H1 (cell line): Measurements from ENCODE around the gene TRAF3IP1. TPM values are rescaled to one million over a fixed set of nuclear protein-coding genes. Genes with fewer than 3 reads are reported as not detected.

Experiments used
- CTCF ChIA-PET: fragments of 300-600 bp; sonication (Branson Sonifier 250); formaldehyde crosslinking; loops from one replicate; lab custom pipeline; 2021; ENCODE audit not compliant: partially characterized antibody; lab: Charles Lee
- POLR2A ChIA-PET: fragments of 300-600 bp; sonication (Branson Sonifier 250); formaldehyde crosslinking; loops from one replicate; lab custom pipeline; 2021; ENCODE audit warnings: inconsistent platforms; ENCODE audit not compliant: partially characterized antibody; lab: Charles Lee
- DNase-seq, 2 experiments: peaks; one replicate each; pipeline versions ENCODE4 v3.0.0 to v3.0.0-alpha.2; 2010 to 2022; ENCODE audit warnings: low spot score in 2 of 2, low read depth in 1 of 2, mixed read lengths in 1 of 2
- FAIRE-seq: peaks from 2 replicates; lab custom pipeline; 2011; peaks lifted over from hg19 to GRCh38; lab: Jason Lieb, UNC
- H2AFZ ChIP-seq: 2 replicates; pipeline ENCODE4 v1.8.1; 2012; ENCODE audit warnings: low read length, inconsistent platforms
- H2AK5ac ChIP-seq: 2 replicates; pipeline ENCODE4 v1.6.1; 2013; ENCODE audit warnings: low read depth, low read length
- H2BK120ac ChIP-seq: replicated peaks from 2 replicates; pipeline ENCODE3; 2013; ENCODE audit warnings: low read depth, low read length, inconsistent platforms
- H2BK12ac ChIP-seq: 2 replicates; pipeline ENCODE4 v1.6.1; 2013; ENCODE audit warnings: low read depth, low read length
- H2BK15ac ChIP-seq: 2 replicates; pipeline ENCODE4 v1.6.1; 2013; ENCODE audit warnings: low read length
- H2BK20ac ChIP-seq: 2 replicates; pipeline ENCODE4 v1.6.1; 2013; ENCODE audit warnings: low read length
- H2BK5ac ChIP-seq: 2 replicates; pipeline ENCODE4 v1.6.1; 2013; ENCODE audit warnings: low read depth, low read length
- H3K14ac ChIP-seq: 2 replicates; pipeline ENCODE4 v1.6.1; 2013; ENCODE audit warnings: inconsistent platforms; ENCODE audit not compliant: insufficient read length
- H3K18ac ChIP-seq: 2 replicates; pipeline ENCODE4 v1.6.1; 2013; ENCODE audit warnings: low read length; ENCODE audit errors: extremely low read depth
- H3K23ac ChIP-seq: 2 replicates; pipeline ENCODE4 v1.6.1; 2013; ENCODE audit warnings: inconsistent platforms; ENCODE audit not compliant: insufficient read length
- H3K23me2 ChIP-seq: 2 replicates; pipeline ENCODE4 v1.6.1; 2013; ENCODE audit warnings: low read depth, low read length
- H3K27ac ChIP-seq: 2 replicates; pipeline ENCODE4 v1.6.1; 2011; ENCODE audit warnings: low read depth, low read length, inconsistent platforms
- H3K27me3 ChIP-seq, 4 experiments: replicated peaks in 1 of 4; 1 replicate in 1 of 4; 2 replicates in 3 of 4; pipeline versions ENCODE4 v1.6.1 to v1.8.1; 2011 to 2013; ENCODE audit warnings: low read length in 3 of 4, mild to moderate bottlenecking in 3 of 4, inconsistent platforms in 2 of 4, mixed read lengths in 2 of 4, moderate library complexity in 1 of 4; ENCODE audit not compliant: control insufficient read depth in 3 of 4, insufficient read depth in 3 of 4; ENCODE audit errors: extremely low read depth in 1 of 4
- H3K36me3 ChIP-seq, 4 experiments: 2 replicates each; pipeline versions ENCODE4 v1.6.1 to v1.8.1; 2011 to 2013; ENCODE audit warnings: mild to moderate bottlenecking in 4 of 4, low read length in 3 of 4, moderate library complexity in 2 of 4, control low read depth in 1 of 4, inconsistent platforms in 1 of 4; ENCODE audit not compliant: insufficient read depth in 4 of 4, control insufficient read depth in 2 of 4
- H3K4ac ChIP-seq: replicated peaks from 2 replicates; pipeline ENCODE3; 2013; ENCODE audit warnings: low read length, low read depth, mixed read lengths, inconsistent platforms; ENCODE audit not compliant: insufficient read length
- H3K4me1 ChIP-seq, 4 experiments: replicated peaks in 1 of 4; 1 replicate in 1 of 4; 2 replicates in 3 of 4; pipeline versions ENCODE4 v1.6.1 to v1.8.1; 2011 to 2013; ENCODE audit warnings: low read length in 3 of 4, inconsistent platforms in 2 of 4, mixed read lengths in 1 of 4; ENCODE audit not compliant: insufficient read depth in 4 of 4, control insufficient read depth in 3 of 4
- H3K4me2 ChIP-seq, 2 experiments: 2 replicates each; pipeline versions ENCODE4 v1.6.1 to v1.8.1; 2011 to 2013; ENCODE audit warnings: low read depth in 2 of 2, low read length in 2 of 2, control low read depth in 1 of 2, inconsistent platforms in 1 of 2, mild to moderate bottlenecking in 1 of 2; ENCODE audit not compliant: insufficient read depth in 1 of 2
- H3K4me3 ChIP-seq, 4 experiments: fragments of 200-600, 300-600 bp in 1 of 4; sonication (generic), shearing (Covaris generic), sonication (Bioruptor Twin) in 1 of 4; 2 replicates each; pipeline versions ENCODE4 v1.5.1 to v1.8.1; 2011 to 2016; ENCODE audit warnings: low read length in 4 of 4, low read depth in 3 of 4, control low read depth in 2 of 4, inconsistent platforms in 2 of 4, mild to moderate bottlenecking in 2 of 4, mixed read lengths in 1 of 4, moderate library complexity in 1 of 4; ENCODE audit not compliant: insufficient read depth in 2 of 4; ENCODE audit errors: extremely low read depth in 1 of 4
- H3K56ac ChIP-seq: replicated peaks from 2 replicates; pipeline ENCODE3; 2013; ENCODE audit warnings: low read depth, mild to moderate bottlenecking, mixed read lengths, low read length, inconsistent platforms; ENCODE audit not compliant: insufficient read length
- H3K79me1 ChIP-seq: 2 replicates; pipeline ENCODE4 v1.6.1; 2013; ENCODE audit warnings: low read depth, low read length, control low read depth
- H3K79me2 ChIP-seq, 2 experiments: 2 replicates each; pipeline versions ENCODE4 v1.6.1 to v1.8.1; 2012 to 2013; ENCODE audit warnings: low read length in 2 of 2, mild to moderate bottlenecking in 2 of 2, inconsistent platforms in 1 of 2; ENCODE audit not compliant: insufficient read depth in 2 of 2, control insufficient read depth in 1 of 2
- H3K9ac ChIP-seq, 4 experiments: replicated peaks in 1 of 4; 1 replicate in 1 of 4; 2 replicates in 3 of 4; pipeline versions ENCODE4 v1.6.1 to v1.8.1; 2011 to 2013; ENCODE audit warnings: low read depth in 3 of 4, low read length in 3 of 4, control low read depth in 2 of 4, mild to moderate bottlenecking in 2 of 4, moderate library complexity in 2 of 4, inconsistent platforms in 1 of 4; ENCODE audit errors: extremely low read depth in 1 of 4
- H3K9me3 ChIP-seq, 2 experiments: 2 replicates each; pipeline versions ENCODE4 v1.6.1 to v1.8.1; 2012 to 2013; ENCODE audit warnings: mild to moderate bottlenecking in 2 of 2, moderate library complexity in 2 of 2, control low read depth in 1 of 2, inconsistent platforms in 1 of 2, low read depth in 1 of 2, low read length in 1 of 2, mixed read lengths in 1 of 2; ENCODE audit not compliant: insufficient read depth in 2 of 2
- H4K20me1 ChIP-seq, 2 experiments: replicated peaks in 1 of 2; 2 replicates each; pipeline versions ENCODE3 to v1.8.1; 2011 to 2013; ENCODE audit warnings: inconsistent platforms in 2 of 2, low read length in 2 of 2, mild to moderate bottlenecking in 1 of 2; ENCODE audit not compliant: insufficient read depth in 2 of 2, control insufficient read depth in 1 of 2
- H4K5ac ChIP-seq: 2 replicates; pipeline ENCODE4 v1.6.1; 2013; ENCODE audit warnings: low read length, low read depth, mixed read lengths, inconsistent platforms; ENCODE audit not compliant: insufficient read length
- H4K8ac ChIP-seq: 2 replicates; pipeline ENCODE4 v1.8.0; 2013; ENCODE audit warnings: mild to moderate bottlenecking, moderate library complexity, low read length, inconsistent platforms; ENCODE audit not compliant: insufficient read depth; ENCODE audit errors: extremely low read depth
- H4K91ac ChIP-seq: replicated peaks from 2 replicates; pipeline ENCODE3; 2013; ENCODE audit warnings: low read length, mixed read lengths, inconsistent platforms; ENCODE audit not compliant: insufficient read length
- ASH2L ChIP-seq: fragments of 200-600, 300-600 bp; sonication (generic); IDR thresholded peaks from one replicate; pipeline ENCODE4 v1.7.1; 2017; ENCODE audit warnings: low read length
- CEBPB ChIP-seq: IDR thresholded peaks from 2 replicates; pipeline ENCODE4 v1.6.1; 2012; ENCODE audit warnings: low read depth, low read length
- CHD1 ChIP-seq: IDR thresholded peaks from 2 replicates; pipeline ENCODE4 v1.6.1; 2012; ENCODE audit warnings: low read depth, low read length, improper control_type of control experiment
- CTBP2 ChIP-seq: IDR thresholded peaks from 2 replicates; pipeline ENCODE4 v1.7.0; 2011; ENCODE audit warnings: borderline replicate concordance, mild to moderate bottlenecking, moderate library complexity, mixed read lengths, low read length; ENCODE audit not compliant: insufficient read depth, insufficient read length
- KDM4A ChIP-seq: IDR thresholded peaks from one replicate; pipeline ENCODE4 v1.7.1; 2012; ENCODE audit warnings: low read depth, mild to moderate bottlenecking, moderate library complexity, low read length, inconsistent platforms; ENCODE audit not compliant: severe bottlenecking
- RBBP5 ChIP-seq: IDR thresholded peaks from 2 replicates; pipeline ENCODE4 v1.7.1; 2012; ENCODE audit warnings: low read depth, mild to moderate bottlenecking, inconsistent platforms, low read length, moderate library complexity, borderline replicate concordance
- RFX5 ChIP-seq: IDR thresholded peaks from 2 replicates; pipeline ENCODE4 v1.6.1; 2011; ENCODE audit warnings: low read depth, low read length, improper control_type of control experiment, borderline replicate concordance
- SIRT6 ChIP-seq: IDR thresholded peaks from one replicate; pipeline ENCODE4 v1.7.1; 2012; ENCODE audit warnings: low read length, inconsistent platforms
- WGBS, 2 experiments: shearing (Covaris generic) in 1 of 2; methylation state at CpG; one replicate each; pipeline versions ENCODE4 v1.1.6 to v1.1.7; 2013 to 2015; ENCODE audit warnings: low lambda C conversion rate in 2 of 2, mixed read lengths in 2 of 2, inconsistent platforms in 1 of 2, low coverage in 1 of 2, missing lambda C conversion rate in 1 of 2; ENCODE audit not compliant: insufficient replicate concordance in 2 of 2, insufficient coverage in 1 of 2, insufficient read length in 1 of 2; ENCODE audit errors: extremely low coverage in 1 of 2, missing lambda C conversion rate in 1 of 2; 5-methylcytosine and 5-hydroxymethylcytosine counted together
- polyA plus RNA-seq, 7 experiments: library from polyadenylated mRNA; depleted of rRNA in 3 of 7; stranded (reverse) in 5 of 7; unstranded in 2 of 7; fragments of >200 nt in 5 of 7; fragments of 200-250 nt in 2 of 7; gene quantifications; 1 replicate in 5 of 7; 2 replicates in 1 of 7; 4 replicates in 1 of 7; pipeline versions ENCODE4 v1.2.1 to v1.2.3, GENCODE V29; 2011 to 2013; ENCODE audit warnings: missing spikeins in 2 of 7, mixed read lengths in 2 of 7
- total RNA-seq: library from RNA; stranded (reverse); fragmentation: NEBNext Ultra II Directional; extraction: Animal tissue kit (Norgen Biotek cat#: 25700); gene quantifications from 2 replicates; pipeline ENCODE4 v1.2.1, GENCODE V29; 2021
- TF ChIP-seq, protein P1 (sequence below): IDR thresholded peaks from 2 replicates; pipeline ENCODE4 v1.6.1; 2011; ENCODE audit warnings: low read length, improper control_type of control experiment

Gene TRAF3IP1
- total and polyA plus RNA-seq, 2 of the 8 experiments (the other 6 are each of a cell fraction or from before 2014, with no cell fraction given) = 2.3 to 17.5 TPM

DNA sequence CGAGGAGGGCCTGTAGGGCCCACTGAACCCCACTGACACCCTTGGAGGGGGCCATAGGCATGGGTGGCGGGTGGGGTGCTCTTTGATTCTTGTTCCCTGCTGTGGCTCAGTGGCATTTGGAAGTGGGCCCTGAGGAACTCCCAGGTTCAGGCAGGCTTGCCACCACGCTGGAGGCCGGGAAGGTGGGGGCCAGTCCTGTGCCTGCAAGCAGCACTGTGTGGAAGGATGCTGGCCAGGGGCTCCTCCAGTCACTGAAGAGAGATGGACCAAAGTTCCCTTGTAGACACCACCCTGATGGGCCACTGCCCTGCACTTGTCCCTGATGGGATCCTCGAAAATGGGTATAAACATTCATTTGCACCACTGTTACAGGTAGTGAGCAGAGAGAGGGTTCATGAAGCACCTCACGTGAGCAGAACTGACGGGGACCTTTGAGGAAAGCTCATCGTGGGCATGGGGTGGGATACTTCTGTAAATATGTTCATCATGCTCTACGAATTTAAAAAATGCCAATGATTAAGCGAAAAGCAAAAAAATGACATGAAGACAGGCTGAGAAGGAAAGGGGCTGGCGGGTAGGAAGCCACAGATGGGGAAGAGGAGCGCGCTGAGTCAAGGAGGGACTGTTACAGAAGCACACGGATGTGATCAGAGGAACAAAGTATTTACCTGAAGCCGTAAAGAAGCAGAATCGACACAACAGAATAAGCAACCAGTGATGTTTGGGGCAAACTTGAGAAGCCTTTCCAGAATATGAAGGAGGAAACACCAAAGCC lies 61.2 kb downstream of the TRAF3IP1 start:
- no peak overlapping the region for H3K18ac ChIP-seq
- no peak overlapping the region for H2AK5ac ChIP-seq
- H3K36me3 ChIP-seq = peaks cover 0 to 2% (median 0%) of the 10 kb centered on the region in 4 experiments; a peak in 1 of 8 replicates
- H3K9ac ChIP-seq = no peak overlapping the region
- no peaks in the 10 kb centered on the region for H3K79me2 ChIP-seq
- no peak overlapping the region for H4K91ac ChIP-seq
- no peak overlapping the region for H2BK15ac ChIP-seq
- H3K4me3 ChIP-seq = no peak overlapping the region
- H3K56ac ChIP-seq = no peak overlapping the region
- no peak overlapping the region for H4K5ac ChIP-seq
- H3K9me3 ChIP-seq = no peaks in the 10 kb centered on the region
- ChIA-PET CTCF (interaction anchor here (1.4 kb wide), 1 partner anchor 12 kb away, joined by 5 read pairs; no protein-coding TSS in a partner anchor), POLR2A (no interaction called here)
- no peaks in the 10 kb centered on the region for H4K20me1 ChIP-seq
- no peak for FAIRE-seq
- no peak overlapping the region for H3K4me2 ChIP-seq
- no peaks in the 10 kb centered on the region for H3K27me3 ChIP-seq
- H2BK12ac ChIP-seq = no peak overlapping the region
- no peak overlapping the region for H3K4ac ChIP-seq
- H3K23ac ChIP-seq = no peak overlapping the region
- H3K14ac ChIP-seq = no peak overlapping the region
- no peaks in the 10 kb centered on the region for H3K79me1 ChIP-seq
- no peak overlapping the region for H3K27ac ChIP-seq
- WGBS, 2 experiments = 84% methylated on average over 16 of the region's 16 CpGs; no CpG with 5 or more reads in 1 of the 2 experiments
- no peak for DNase-seq
- no peak overlapping the region; the same call in 1 of the 2 replicates for H4K8ac ChIP-seq
- H2AFZ ChIP-seq = no peak overlapping the region
- H3K23me2 ChIP-seq = no peaks in the 10 kb centered on the region
- no peak overlapping the region for H2BK120ac ChIP-seq
- peaks cover 3 to 21% (median 12%) of the 10 kb centered on the region in 4 experiments for H3K4me1 ChIP-seq
- H2BK20ac ChIP-seq = no peak overlapping the region
- H2BK5ac ChIP-seq = no peak overlapping the region
- TF ChIP-seq CEBPB (no peak), ASH2L (no peak), RFX5 (no peak), CTBP2 (no peak), SIRT6 (no peak), RBBP5 (no peak), CHD1 (no peak), KDM4A (no peak)
- TF ChIP-seq, protein P1, sequence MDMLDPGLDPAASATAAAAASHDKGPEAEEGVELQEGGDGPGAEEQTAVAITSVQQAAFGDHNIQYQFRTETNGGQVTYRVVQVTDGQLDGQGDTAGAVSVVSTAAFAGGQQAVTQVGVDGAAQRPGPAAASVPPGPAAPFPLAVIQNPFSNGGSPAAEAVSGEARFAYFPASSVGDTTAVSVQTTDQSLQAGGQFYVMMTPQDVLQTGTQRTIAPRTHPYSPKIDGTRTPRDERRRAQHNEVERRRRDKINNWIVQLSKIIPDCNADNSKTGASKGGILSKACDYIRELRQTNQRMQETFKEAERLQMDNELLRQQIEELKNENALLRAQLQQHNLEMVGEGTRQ = no peak
